Activated T-helper 1 cell treated with Interleukin-2 at 50 U/mL for 16 hours (primary cell): ENCODE measurements around the gene B3GALT6.

Experiments used
- DNase-seq: peaks from one replicate; pipeline ENCODE4 v3.0.0-alpha.2; 2020; ENCODE audit warnings: low read depth

The B3GALT6 gene

DNA sequence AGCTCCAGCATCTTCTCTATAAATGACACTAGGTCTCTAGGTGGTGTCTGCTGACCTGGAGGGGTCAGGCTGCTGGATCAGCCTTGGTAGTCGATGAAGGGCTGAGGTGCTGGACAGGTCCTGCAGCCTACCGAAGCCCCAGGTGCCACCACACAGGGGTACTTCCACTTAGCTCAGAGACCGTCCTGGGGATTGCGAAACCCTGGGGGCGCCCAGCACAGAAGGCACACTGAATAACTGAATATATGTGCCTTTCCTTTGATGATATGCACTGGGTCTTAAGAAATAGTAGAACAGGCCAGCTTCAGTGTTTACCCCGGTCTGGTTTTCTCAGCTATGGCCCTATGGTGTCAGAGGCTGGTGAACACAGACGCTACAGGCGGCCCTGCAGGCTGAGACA is 30.7 kb downstream of the B3GALT6 start:
- DNase-seq: no peak

DNA sequence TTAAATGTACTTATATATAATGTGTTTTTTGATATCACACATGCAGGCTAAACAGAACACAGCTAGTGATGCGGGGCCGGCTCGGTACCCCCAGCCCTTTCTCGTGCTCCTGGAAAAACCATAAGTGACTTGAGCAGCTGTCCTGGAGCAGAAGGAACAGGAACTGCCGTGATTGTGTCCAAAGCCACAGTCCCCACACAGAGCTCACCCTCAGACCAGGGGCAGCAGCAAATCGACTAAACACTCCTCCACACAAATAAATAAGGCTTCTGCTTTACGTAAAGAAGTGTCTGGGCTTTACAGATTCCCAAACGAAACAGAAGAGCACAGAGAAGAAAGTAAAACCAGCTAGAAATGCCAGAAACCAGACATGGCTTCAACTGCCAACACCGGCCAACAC is 32.0 kb downstream of the B3GALT6 start:
- DNase-seq: no peak

DNA sequence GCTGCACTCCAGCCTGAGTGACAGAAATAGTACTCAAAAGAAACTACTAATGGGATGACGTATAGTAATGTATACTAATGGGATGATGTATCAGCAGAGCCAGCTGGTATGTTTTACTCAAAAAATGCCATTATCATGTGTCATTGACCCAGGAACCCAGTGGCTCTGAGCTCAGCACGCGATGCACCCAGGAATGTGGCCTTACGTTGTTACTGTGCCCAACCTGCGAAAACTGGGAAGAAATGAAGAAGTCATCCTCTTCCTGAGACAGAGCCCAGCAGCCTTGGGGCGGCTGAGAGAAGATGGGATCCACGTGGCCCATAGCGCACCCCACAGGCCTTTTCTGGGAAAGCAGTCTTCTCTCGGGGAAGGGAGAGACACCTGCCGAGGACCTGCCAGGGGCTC is 32.8 kb downstream of the B3GALT6 start:
- no peak for DNase-seq

DNA sequence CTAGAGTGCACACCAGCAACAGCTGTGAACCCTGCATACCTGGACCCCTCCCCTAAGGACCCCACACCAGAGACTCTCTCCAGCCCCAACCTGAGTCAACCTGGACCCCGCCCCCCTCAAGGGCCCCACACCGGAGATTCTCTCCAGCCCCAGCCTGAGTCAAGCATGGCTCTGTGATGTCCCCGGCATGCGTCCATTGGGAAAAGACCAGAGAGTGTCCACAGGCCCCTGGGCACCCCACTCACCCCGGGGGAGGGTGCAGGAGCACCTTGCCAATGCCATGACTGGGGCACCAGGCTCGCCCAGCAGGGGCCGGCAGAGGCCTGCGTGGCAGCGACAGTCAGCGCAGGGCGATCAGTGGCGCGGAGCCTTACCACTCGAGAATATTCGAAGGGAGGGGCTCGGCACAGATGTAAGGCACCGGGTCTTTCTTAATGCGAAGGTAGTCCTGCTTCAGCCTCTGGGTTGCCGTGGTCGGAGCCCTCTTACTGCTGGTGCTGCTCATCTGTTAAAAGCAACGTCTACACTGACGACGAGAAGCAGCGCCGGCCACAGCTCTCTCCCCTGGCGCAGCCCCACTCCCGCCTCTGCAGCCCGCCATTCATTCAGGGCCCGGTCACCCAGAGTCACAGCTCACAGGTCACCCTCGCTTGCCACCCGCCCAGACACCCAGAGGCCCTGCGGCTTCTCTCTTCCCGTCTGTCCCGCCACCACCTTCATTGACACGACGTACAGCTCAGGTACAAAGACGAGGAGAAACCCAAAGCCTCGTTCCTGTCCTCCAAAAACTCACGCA is 35.6 kb downstream of the B3GALT6 start:
- DNase-seq: no peak

DNA sequence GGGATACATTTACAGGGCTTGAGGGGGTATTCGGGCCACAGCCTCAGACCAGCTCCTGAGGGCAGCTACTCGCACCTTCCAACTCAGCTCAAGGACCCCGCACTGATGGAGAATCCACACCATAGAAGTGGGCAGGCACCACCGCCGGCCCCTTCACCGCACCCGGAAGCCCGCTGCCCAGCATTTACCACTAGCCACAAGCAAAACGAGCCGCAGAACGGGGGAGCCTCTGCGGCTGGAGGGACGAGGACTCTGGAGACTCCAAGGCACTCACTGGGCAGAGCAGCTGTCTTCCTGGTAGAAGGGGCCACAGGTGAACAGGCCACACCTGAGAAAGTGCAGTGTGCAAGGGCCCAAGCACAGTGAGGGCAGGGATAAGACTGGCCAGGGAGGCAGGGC is 36.2 kb downstream of the B3GALT6 start:
- DNase-seq: no peak

DNA sequence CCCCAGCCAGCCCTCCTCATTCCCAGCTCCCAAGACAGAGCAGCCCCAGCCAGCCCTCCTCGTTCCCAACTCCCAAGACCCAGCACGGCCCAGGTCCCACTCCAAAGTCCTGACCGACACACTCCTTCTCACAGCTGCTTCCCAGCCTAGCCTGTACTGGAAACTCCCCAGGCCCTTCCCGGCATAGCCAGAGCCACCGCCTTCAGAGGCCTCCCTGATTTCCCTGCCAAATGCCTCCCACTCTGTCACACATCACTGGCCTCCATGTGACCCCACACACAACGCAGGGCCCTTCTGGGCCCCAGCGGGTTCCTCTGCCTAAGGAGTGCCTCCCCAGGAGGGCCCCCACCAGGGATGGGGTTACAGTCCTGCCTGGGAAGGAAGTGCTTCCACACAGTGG is 38.8 kb downstream of the B3GALT6 start:
- no peak for DNase-seq

DNA sequence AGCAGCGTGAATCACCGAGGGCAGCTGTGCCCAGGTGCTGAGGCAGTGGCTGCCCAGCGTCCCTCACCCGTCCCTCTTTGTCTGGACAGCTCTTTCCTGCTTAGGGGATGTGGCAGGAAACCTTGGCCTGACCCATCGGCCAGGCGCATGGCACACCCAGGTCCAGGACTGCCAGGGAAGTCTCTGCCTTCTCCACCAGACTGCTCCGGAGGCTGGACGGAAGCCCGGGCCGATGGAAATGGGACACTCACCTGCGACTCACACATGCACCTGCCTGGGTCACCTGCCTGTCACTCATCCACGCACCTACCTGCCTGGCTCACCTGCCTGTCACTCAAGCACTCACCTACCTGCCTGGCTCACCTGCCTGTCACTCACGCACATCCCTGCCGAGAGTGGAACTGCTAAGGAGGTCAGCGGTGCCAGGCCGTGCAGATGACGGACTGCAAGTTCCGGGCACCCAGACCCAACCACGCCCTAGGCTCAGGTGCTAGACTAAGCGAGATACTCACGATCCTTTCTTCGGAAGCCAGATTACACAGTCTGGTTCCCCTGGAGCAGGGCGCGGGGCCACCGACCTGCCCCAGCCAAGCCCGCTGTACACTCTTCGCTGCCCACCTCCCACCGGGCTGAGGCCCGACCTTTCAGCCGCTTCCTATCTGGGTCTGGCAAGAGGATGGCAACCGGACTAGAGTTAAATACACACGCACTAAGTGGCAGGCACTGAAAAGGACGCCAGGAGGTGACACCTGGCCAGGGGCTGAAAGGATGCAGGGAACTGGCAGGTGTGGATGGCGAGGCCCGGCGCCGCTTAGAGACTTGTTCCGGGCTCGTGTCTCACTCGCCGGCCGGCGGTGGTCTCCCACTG is 40.5 kb downstream of the B3GALT6 start:
- DNase-seq: no peak

DNA sequence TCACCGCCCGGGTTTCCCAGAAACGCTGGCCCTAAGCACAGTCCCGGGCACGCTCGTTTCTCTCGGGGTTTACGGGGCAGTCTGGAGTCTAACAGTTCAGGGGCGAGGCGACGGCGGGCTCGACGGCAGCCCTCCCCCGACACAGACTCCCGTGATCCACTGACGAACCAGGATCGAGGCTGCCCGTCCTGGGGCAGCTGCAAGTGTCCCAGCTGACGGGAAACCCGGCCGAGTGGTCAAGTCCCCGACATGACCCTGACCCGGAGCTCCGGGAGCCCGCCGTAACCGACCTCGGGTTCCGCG is 41.1 kb downstream of the B3GALT6 start:
- DNase-seq: no peak

DNA sequence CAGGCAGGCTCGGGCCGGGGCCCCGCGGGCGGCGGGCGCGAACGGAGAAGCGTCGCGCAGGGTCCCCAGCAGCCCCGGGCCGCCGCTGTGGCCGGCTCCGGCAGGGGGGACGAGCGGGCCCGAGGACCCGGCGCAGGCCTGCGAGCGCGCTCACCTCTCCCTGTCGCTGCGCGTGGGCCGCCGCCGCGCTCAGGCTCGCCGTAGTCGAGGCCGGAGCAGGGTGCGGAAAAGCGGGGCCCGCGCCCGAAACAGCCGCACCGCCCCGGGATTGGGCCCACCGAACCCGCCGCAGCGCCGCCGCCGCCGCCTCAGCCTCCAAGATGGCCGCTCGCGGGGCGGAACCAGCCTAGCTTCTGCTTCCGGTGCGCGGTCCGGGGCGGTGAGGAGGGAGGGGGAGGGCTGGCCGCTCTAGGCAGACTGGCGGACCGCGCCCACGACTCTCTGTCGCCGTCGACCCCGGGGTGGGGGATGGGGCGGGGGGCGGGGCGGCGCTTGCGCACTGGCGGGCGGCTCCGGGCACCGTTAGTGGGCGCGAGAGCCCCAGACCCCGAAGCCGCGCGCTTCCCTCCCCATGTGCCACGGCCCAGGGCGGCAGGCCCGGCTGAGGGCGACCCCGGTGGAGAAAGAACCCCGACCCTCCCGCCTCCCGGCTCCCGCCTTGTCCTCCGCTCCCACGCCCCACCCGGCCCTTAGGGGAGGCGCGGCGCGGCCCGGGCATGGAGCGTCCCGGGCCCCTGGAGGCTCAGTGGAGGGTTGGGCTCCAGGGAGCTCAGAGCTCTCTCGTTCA is 41.7 kb downstream of the B3GALT6 start, which contains the start of gene UBE2J2:
UBE2J2 (minus strand) TSS at position 343 of the 787 bp plus-strand sequence. CDS start 5,862 bp downstream, outside the sequence.
- peak; percentile 89 for DNase-seq

DNA sequence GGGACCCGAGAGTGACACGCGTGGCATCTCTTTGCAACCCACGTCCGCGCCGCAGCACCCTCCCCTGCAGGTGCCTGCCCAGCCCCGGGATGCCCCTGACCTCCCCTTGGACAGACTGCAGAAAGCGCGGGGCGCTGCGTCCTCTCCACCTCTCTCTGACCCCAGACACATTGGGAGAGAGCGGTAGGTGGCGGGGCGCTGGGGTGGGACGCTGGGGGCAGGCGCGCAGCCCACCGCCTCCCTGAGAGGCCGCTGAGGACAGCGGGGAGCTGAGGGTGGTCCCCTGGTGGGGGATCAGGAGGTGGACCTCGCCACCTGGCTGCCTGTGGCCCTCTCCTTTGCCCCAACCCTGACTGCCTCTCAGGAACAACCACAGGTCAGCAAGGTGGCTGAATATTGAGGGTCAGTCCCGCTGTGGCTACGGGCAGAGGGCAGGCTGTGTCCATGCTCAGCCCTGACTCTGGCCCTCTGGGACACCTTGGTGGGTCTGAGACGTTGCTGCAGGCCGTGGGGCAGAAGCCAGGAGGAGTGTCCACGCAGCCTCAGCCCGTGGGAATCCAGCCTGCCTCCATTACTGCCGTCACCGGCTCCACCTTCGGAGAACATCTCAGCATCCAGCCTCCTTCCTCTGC is 42.4 kb downstream of the B3GALT6 start:
- DNase-seq: no peak

DNA sequence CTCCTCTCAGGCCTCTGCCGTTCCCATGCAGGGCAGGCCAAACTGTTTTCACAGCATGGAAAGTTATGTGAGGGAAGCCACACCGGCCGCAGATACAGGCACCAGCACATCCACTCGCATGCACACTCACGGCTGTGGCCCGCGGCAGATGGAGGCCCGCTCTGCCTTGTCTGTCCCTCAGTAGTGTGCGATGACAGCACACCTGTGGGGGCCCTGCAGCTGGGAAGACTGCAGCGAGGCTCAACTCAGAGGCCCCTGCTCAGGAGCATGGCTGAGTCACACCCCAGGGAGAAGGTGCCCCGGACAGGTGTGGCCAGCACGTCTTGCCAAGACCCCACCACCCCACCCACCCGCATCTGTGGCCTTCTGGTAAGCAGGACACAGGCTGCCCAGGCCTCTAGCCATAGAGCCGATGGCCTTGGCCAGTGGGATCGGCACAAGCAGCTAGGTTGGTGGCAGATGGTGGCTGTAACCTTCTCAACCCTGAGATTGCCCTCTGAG is 42.9 kb downstream of the B3GALT6 start:
- no peak for DNase-seq

DNA sequence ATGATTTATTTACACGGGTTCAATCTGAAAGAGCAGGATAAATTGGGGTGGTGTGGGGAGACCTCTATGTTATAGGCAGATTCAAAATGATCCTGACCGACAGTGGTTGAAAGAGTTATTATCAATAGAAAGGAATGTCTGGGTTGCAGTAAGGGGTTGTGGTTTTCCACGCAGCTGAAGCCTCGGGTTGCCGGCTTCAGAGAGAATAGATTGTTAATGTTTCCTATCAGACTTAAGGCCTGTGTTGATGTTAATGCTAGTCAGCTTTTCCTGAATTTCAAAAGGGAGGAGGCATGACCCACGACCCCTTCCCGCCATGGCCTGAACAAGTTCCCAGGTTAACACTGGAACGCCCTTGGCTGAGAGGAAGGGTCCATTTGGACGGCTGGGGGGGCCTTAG is 43.8 kb downstream of the B3GALT6 start:
- no peak for DNase-seq

DNA sequence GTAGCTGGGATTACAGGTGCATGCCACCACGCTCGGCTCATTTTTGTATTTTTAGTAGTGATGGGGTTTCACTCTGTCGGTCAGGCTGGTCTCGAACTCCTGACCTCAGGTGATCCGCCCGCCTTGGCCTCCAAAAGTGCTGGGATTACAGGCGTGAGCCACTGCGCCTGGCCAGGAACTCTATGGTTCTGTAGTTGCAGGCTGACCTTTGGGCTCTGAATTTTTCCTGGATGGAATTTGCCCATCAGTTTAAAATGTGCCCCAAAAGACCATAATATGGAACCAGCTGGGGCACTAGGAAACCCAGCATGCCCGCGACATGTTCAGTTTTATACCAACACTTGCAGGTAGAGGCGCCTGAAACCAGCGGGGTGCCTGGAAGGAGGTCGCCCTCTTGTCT is 46.6 kb downstream of the B3GALT6 start:
- no peak for DNase-seq

DNA sequence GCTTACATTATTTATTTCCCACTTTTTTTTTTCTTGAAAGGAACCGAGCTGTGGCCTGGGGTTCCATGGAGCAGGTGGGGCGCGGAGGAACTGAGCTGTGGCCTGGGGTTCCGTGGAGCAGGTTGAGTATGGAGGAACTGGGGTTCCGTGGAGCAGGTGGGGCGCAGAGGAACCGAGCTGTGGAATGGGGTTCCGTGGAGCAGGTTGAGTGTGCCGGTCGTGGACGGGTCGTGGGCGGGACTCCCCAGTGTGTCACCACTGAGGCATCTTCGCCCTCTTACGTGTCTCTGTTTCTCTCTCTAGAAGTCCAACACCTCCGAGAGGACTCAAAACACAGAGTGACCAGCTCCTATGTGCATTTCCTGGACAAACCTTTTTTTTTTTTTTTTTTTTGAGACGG is 47.0 kb downstream of the B3GALT6 start:
- DNase-seq: no peak

DNA sequence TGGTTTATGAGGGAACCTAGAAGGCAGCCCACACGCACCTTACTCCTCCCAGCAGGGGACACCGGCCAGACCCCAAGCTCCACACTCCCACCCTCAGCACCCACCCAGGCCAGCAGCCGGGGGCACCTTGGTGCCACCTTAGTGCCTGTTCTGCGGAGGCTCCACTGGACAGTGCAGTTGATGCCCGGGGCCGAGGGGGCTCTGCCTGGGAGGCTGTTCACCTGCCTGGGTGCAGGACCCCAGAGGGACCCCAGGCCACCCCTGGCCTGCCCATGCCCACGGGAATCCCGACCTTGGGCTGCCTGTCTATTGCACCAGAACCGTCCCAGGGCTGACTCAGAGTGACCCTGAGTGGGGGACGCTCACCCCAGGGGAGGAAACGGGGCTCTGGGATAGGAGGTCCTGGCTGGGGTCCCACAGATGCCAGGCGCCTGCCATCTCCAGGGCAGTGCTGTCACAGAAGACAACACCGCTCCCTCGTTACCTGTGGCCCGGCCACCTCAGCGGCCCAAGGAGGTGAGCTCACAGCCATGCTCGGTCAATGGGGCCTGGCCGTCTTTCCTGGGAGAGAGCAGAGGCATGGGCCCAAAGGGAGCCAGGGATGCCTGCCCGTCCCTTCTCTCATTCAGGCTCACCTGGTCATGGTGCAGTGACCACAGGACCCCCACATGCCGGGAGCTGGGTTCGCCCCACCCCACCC is 48.9 kb downstream of the B3GALT6 start:
- no peak for DNase-seq

DNA sequence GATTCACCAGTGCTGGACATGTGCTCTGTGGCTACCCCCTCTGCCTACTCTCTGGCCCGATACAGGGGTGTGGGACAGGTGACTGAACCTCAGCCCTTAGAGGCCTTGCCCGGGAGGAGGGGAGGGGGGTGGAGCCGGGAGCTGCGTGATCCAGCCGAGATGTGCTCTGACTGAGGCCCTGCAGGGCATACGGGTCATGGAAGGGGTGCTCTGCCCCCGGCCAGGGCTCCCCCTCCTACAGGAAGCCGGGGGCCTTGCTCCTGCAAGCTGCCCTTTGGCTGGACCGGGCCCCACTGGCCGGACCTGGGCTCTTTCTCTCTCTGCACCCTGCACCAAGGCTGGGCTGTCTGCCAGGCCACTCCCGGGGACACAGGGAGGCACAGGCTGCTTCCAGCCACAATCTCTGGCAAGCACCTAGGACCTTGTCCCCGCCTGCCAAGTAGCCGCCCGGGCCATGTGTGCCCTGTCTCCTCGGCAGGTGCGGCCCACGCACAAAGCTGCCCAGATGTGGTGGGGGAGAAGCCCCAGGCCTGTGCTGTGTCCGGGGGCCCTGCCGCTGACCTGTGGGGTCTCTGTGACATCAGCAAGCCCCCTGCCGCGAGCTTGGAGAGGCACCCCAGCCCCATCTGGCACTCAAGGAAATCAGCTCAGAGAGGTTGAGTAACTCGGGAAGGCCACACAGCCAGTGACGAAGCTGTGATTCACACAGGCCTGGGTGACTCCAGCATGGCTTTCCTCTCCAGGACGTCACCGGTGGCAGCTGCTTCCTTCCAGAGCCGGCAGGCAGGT is 49.7 kb downstream of the B3GALT6 start:
- no peak for DNase-seq

DNA sequence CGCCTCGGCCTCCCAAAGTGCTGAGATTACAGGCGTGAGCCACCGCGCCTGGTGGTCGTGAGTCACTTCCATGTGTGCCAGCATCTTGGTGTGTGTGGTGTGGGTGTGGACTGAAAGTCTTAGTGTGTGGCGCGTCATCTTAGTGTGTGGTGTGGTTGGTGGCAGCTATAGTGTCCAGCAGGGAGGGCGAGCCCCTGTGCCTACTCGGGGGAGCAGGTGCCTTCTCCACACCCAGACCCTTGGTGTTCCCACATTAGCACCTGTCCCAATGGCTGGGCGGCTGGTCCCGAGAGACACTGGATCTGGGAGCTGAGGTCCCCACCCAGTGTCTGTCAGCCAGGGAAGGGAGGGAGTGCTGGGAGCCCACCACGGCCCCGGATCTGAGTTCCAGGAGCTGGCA is 51.0 kb downstream of the B3GALT6 start:
- DNase-seq: no peak

DNA sequence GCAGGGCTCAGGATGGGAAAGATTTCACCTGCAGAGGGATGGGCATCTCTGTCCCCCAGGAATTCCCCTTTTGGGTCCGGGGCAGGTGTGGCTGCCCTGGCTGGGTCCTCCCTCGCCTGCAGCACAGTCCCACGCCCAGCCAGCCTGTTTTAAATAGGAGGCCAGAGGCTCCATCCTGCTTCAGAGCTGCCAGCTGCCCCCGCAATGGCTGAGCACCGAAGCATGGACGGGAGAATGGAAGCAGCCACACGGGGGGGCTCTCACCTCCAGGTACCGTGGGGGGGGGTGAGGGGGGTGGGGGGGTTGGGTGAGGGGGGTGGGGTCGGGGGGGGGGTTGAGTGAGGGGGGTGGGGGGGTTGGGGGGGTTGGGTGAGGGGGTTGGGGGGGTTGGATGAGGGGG is 51.8 kb downstream of the B3GALT6 start:
- DNase-seq: no peak
